COLO668 (cell line): ENCODE results near the gene MIA2.
"Not testable (repeated sequence)": the region's sequence is repeated elsewhere in the genome, so short reads cannot be mapped to it uniquely, and the experiment has no call there.

Source experiments
- DNase-seq: peaks from one replicate; lab custom pipeline; 2025; ENCODE audit not compliant: unreplicated experiment; lab: John Stamatoyannopoulos, UW

Gene MIA2

GRCh38 chr14:39229601-39230110 is 4.1 kb upstream of the MIA2 start:
- no peak for DNase-seq

GRCh38 chr14:39230416-39231035 is 3.2 kb upstream of the MIA2 start:
- no peak for DNase-seq

GRCh38 chr14:39231751-39232553 is 1.8 kb upstream of the MIA2 start:
- DNase-seq: peak; percentile 20

DNA sequence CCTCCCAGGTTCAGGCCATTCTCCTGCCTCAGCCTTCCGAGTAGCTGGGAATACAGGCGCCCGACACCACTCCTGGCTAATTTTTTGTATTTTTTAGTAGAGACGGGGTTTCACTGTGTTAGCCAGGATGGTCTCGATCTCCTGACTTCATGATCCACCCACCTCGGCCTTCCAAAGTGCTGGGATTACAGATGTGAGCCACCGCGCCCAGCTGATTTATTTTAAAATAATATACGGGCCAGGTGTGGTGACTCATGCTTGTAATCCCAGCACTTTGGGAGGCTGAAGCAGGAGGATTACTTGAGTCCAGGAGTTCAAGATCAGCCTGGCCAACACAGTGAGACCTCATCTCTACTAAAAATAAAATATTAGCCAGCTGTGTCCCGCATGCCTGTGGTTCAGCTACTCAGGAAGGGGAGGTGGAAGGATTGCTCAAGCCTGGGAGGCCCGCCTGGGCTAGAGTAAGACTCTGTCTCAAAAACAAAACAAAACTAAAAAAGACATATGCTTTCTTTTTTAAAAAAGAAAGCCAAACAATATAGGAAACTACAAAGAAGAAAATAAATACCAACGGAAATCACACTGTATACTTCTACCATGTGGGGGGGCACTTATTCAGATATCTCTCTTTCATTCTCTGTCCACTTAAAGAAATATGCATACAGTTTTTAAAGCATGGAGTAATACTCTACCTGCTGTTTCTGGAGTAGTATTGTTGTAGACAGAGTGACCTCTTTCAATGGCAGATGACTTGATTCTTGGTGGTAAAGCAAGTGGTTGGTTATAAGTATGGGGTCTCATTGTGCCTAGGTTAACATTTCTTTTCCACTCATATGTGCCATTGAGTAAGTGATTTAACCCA is 930 bp upstream of the MIA2 start:
- DNase-seq: no peak

DNA sequence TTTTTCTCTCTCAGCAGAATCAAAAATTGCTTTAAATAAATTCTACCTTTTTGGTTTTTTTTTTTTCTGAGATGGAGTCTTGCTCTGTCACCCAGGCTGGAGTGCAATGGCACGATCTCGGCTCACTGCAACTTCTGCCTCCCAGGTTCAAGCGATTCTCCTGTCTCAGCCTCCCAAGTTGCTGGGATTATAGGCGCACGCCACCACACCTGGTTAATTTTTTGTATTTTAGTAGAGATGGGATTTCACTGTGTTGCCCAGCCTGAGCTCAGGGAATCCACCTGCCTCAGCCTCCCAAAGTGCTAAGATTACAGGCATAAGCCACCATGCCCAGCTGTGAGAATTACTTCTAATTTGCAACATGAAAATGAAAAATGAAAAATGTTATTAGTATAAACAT is 1.3 kb downstream of the MIA2 start:
- DNase-seq: not testable (repeated sequence)

DNA sequence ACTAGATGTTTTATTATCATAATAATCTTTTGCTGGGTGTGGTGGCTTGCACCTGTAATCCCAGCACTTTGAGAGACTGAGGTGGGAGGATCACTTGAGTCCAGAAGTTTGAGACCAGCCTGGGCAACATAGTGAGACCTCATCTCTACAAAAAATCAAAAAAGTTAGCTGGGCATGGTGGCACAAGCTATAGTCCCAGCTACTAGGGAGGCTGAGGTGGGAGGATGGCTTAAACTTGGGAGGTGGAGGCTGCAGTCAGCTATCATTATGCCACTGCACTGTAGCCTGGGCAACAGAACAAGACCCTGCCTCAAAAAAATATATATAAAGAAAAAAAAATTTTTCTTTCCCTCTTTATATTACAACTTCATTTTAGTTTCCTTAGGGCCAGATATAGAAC is 1.8 kb downstream of the MIA2 start:
- not testable (repeated sequence) for DNase-seq

DNA sequence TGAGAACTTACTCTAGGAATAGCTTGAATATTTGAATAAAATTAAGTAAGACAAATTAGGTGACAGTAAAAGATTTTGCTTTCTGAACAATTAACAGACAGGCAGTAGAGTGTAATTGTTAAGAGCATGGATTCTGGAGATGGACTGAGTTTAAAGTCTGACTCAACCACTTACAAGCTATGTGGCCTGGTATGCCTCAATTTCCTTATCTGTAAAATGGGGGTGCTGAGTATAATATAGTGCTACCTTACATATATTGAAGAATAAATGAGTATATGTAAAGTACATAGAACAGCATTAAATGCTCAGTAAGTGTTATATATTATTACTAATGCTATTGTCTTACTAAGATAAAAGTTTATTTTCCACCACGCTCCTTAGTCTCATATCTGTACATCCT is 7.1 kb downstream of the MIA2 start:
- no peak for DNase-seq

DNA sequence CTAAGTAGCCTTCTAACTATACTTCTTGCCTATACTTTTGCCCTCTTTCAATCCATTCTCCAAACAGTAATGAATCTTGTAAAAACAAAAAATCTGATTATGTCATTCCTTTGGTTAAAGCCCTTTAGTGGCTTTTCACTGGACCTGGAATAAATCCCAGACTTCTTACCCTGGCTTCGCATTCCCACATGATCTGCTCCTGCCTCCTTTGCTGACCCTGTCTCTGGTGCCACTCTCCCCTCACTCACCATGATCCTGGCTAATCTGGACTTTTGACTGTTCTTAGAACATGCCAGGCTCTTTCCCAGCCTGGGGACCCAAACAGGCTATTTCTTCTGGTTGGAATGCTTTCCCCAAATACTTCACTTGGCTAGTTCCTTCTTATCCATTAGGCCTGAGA is 7.9 kb downstream of the MIA2 start:
- DNase-seq: no peak

DNA sequence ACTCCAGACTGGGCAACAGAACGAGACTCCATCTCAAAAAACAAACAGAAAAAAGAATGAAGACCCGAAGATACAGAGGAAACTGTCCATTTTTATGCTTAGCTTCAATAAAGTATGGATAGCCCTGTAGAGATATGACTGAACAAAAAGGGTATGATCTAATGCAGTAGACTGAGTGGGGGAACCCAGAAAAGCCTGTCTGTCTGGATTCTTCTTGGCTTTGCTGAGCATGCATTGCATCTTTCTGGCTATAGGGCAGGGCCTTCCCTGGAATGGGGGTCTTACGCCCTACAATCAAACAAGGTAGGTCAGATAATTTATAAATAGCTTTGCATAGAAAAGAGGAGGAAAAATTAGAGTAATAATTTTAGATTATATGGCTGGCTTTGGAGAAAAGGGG is 10.1 kb downstream of the MIA2 start:
- DNase-seq: no peak

GRCh38 chr14:39246618-39247017 is 12.9 kb downstream of the MIA2 start:
- DNase-seq: no peak

DNA sequence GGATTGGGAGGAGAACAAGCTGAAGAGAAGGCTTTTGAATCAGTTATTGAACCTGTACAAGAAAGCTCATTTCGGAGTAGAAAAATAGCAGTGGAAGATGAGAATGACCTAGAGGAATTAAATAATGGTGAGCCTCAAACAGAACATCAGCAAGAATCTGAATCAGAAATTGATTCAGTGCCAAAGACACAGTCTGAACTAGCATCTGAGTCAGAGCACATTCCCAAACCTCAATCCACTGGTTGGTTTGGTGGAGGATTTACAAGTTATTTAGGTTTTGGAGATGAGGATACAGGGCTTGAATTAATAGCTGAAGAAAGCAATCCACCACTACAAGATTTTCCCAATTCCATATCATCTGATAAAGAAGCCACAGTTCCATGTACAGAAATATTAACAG is 13.5 kb downstream of the MIA2 start:
- no peak for DNase-seq

DNA sequence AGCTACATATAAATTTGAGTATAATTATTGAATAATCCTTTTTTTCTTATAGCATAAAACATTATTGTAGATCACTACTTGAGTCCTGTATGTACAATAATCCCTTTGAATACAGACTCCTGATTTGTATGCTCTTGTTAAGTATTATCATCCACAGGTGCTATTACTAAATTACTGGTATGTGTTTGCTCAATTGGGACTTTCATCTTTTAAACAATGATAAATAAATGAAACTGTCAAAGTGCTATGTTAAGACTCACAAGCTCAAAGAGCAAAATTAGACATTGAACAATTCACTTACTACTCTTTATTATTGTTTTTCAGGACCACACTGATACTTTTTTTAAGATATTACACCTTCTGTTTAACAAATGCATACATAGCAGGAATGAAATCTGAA is 17.8 kb downstream of the MIA2 start:
- no peak for DNase-seq

DNA sequence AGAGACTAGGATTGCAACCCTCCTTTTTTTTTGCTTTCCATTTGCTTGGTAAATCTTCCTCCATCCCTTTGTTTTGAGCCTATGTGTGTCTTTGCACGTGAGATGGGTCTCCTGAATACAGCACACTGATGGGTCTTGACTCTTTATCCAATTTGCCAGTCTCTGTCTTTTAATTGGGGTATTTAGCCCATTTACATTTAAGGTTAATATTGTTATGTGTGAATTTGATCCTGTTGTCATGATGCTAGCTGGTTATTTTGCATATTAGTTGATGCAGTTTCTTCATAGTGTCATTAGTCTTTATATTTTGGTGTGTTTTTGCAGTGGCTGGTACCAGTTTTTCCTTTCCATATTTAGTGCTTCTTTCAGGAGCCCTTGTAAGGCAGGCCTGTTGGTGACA is 23.7 kb downstream of the MIA2 start:
- not testable (repeated sequence) for DNase-seq

DNA sequence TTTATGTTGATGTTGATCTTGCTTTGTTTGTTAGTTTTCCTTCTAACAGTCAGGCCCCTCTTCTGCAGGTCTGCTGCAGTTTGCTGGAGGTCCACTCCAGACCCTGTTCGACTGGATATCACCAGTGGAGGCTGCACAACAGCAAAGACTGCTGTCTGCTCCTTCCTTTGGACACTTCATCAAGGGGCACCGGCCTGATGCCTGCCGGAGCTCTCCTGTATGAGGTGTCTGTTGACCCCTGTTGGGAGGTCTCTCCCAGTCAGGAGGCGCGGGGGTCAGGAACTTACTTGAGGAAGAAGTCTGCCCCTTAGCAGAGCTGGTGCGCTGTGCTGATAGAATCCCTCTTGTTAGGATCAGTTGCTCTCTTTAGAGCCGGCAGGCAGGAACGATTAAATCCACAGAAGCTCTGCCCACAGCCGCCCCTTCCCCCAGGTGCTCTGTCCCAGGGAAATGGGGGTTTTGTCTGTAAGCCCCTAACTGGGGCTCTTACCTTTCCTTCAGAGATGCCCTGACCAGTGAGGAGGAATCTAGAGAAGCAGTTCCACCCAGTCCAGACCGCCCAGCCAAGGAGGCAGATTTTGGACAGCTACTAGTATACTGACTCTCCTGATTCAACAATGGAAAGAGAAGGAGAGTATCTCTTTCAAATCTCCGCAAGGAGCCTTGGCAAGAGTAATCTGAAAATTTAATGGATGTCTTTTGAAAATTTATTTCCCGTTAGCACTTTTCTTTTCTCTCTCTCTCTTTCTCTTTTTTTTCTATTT is 25.2 kb downstream of the MIA2 start:
- no peak for DNase-seq

DNA sequence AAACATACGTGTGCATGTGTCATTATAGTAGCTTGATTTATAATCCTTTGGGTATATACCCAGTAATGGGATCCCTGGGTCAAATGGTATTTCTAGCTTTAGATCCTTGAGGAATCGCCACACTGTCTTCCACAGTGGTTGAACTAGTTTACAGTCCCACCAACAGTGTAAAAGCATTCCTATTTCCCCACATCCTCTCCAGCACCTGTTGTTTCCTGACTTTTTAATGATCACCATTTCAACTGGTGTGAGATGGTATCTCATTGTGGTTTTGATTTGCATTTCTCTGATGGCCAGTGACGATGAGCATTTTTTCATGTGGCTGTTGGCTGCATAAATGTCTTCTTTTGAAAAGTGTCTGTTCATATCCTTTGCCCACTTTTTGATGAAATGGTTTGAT is 26.4 kb downstream of the MIA2 start:
- DNase-seq: not testable (repeated sequence)

- not testable (repeated sequence) for DNase-seq
Observed at GRCh38 chr14:39262214-39262613, 28.5 kb downstream of the MIA2 start.

- no peak for DNase-seq
Observed at GRCh38 chr14:39264057-39264456, 30.3 kb downstream of the MIA2 start.

- no peak for DNase-seq
Observed at GRCh38 chr14:39264558-39264957, 30.8 kb downstream of the MIA2 start.

DNA sequence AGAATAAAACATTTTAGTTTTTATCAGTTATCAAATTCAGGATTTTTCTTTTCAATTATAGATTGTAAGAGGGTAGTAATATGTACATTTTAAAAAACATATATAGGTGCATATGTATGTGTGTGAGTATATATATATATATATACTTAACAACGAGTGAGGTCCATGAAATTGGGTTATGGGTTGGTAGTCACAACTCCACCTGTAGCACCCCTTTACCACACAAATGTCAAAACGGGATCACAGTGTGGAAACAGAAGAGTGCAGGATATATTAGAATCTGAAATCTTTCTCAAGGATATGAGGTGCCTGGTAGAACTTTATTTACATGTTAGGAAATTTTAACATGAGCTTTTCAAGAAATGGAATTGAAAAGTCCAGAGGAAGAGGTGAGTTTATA is 31.3 kb downstream of the MIA2 start:
- DNase-seq: peak; percentile 16

DNA sequence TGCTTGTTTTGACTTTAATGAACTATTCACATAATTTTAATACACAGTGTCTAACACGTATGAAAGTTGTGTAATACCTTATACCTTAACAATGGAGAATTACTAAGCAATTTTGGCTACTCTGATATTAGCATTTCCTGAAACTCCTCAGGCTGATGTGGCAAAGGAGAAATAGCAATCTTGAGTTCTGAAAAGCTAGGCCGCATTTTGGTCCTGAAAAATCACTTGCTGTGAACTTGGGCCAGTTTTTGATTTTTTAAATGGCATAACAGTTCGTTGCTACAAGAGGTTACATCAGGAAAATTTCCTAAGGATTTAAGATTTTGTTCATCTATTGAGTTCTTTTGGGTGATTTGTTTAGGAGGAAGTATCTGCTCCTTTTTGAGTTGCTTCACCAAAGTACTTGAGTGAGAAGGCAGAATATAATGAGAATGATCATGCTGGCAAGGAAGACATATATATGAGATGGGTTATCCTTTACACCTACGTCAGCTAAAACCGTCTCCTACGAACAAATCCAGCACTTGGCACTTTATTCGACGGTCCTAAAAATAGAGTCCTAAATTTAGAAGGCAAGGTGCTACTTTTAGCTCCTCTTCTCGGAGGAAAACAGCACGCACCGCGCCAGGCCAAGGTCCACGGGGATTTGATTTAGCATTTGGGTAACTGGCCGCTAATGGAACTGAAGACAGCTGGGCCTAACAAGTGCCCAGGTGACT is 32.2 kb downstream of the MIA2 start:
- no peak for DNase-seq
